H9 (cell line): ENCODE measurements around the gene EPHB2. TPM values are rescaled to one million over a fixed set of nuclear protein-coding genes. Genes with fewer than 3 reads are reported as not detected.

Source experiments
- DNase-seq: peaks from one replicate; pipeline ENCODE4 v3.0.0-alpha.2; 2017
- H2AFZ ChIP-seq: one replicate; pipeline ENCODE4 v1.6.1; 2013; ENCODE audit warnings: mild to moderate bottlenecking, low read length, control low read depth, moderate library complexity
- H2AK5ac ChIP-seq: 2 replicates; pipeline ENCODE4 v1.6.1; 2013; ENCODE audit warnings: low read length, control low read depth, mixed read lengths; ENCODE audit not compliant: insufficient read length
- H2BK120ac ChIP-seq: one replicate; pipeline ENCODE4 v1.6.1; 2013; ENCODE audit warnings: low read depth, mild to moderate bottlenecking, low read length, control low read depth, inconsistent platforms; ENCODE audit not compliant: poor library complexity, severe bottlenecking
- H2BK12ac ChIP-seq: 2 replicates; pipeline ENCODE4 v1.6.1; 2013; ENCODE audit warnings: low read length, control low read depth, mixed read lengths, low read depth; ENCODE audit not compliant: insufficient read length
- H2BK15ac ChIP-seq: 2 replicates; pipeline ENCODE4 v1.6.1; 2013; ENCODE audit warnings: low read depth, low read length, control low read depth
- H2BK20ac ChIP-seq: one replicate; pipeline ENCODE4 v1.6.1; 2013; ENCODE audit warnings: low read depth, mild to moderate bottlenecking, low read length, control low read depth, inconsistent platforms; ENCODE audit not compliant: poor library complexity, severe bottlenecking
- H2BK5ac ChIP-seq: 2 replicates; pipeline ENCODE4 v1.6.1; 2013; ENCODE audit warnings: low read length, control low read depth, mixed read lengths; ENCODE audit not compliant: insufficient read length
- H3K14ac ChIP-seq: 2 replicates; pipeline ENCODE4 v1.6.1; 2013; ENCODE audit warnings: low read length, control low read depth; ENCODE audit not compliant: insufficient read depth
- H3K18ac ChIP-seq: 2 replicates; pipeline ENCODE4 v1.6.1; 2013; ENCODE audit warnings: low read depth, mild to moderate bottlenecking, mixed read lengths, low read length, control low read depth; ENCODE audit not compliant: insufficient read length
- H3K23ac ChIP-seq: 2 replicates; pipeline ENCODE4 v1.6.1; 2013; ENCODE audit warnings: low read length, control low read depth, mixed read lengths, low read depth; ENCODE audit not compliant: insufficient read length
- H3K23me2 ChIP-seq: 2 replicates; pipeline ENCODE4 v1.6.1; 2013; ENCODE audit warnings: low read depth, mild to moderate bottlenecking, mixed read lengths, low read length, control low read depth; ENCODE audit not compliant: insufficient read length, poor library complexity, severe bottlenecking
- H3K27ac ChIP-seq: 2 replicates; pipeline ENCODE4 v1.5.1; 2013; ENCODE audit warnings: low read length, control low read depth, mixed read lengths, low read depth; ENCODE audit not compliant: insufficient read length
- H3K27me3 ChIP-seq: 2 replicates; pipeline ENCODE4 v1.6.1; 2013; ENCODE audit warnings: low read length, control low read depth, inconsistent platforms; ENCODE audit not compliant: insufficient read depth
- H3K4ac ChIP-seq: 2 replicates; pipeline ENCODE4 v1.6.1; 2013; ENCODE audit warnings: low read depth, mild to moderate bottlenecking, control low read depth, inconsistent platforms, low read length, moderate library complexity
- H3K4me1 ChIP-seq: 2 replicates; pipeline ENCODE4 v1.6.1; 2013; ENCODE audit warnings: low read length, control low read depth, inconsistent platforms; ENCODE audit not compliant: insufficient read depth
- H3K4me2 ChIP-seq: 2 replicates; pipeline ENCODE4 v1.6.1; 2013; ENCODE audit warnings: low read length, control low read depth, mixed read lengths; ENCODE audit not compliant: insufficient read length, insufficient read depth
- H3K56ac ChIP-seq: 2 replicates; pipeline ENCODE4 v1.6.1; 2013; ENCODE audit warnings: low read depth, mild to moderate bottlenecking, mixed read lengths, low read length, control low read depth; ENCODE audit not compliant: insufficient read length
- H3K79me1 ChIP-seq: 2 replicates; pipeline ENCODE4 v1.6.1; 2013; ENCODE audit warnings: low read depth, mild to moderate bottlenecking, moderate library complexity, low read length, control low read depth, inconsistent platforms; ENCODE audit not compliant: insufficient read depth, poor library complexity, severe bottlenecking
- H3K79me2 ChIP-seq: 2 replicates; pipeline ENCODE4 v1.6.1; 2013; ENCODE audit warnings: low read length, control low read depth, inconsistent platforms; ENCODE audit not compliant: insufficient read depth
- H3K9ac ChIP-seq: 2 replicates; pipeline ENCODE4 v1.6.1; 2013; ENCODE audit warnings: low read length, control low read depth, mixed read lengths; ENCODE audit not compliant: insufficient read length; ENCODE audit errors: extremely low read depth
- H3K9me3 ChIP-seq: one replicate; pipeline ENCODE4 v1.6.1; 2013; ENCODE audit warnings: low read depth, low read length, inconsistent platforms; ENCODE audit not compliant: control insufficient read depth
- H3T11ph ChIP-seq: one replicate; pipeline ENCODE4 v1.6.1; 2013; ENCODE audit warnings: mild to moderate bottlenecking, low read length, control low read depth, inconsistent platforms
- H4K20me1 ChIP-seq: one replicate; pipeline ENCODE4 v1.6.1; 2013; ENCODE audit not compliant: control insufficient read depth, insufficient read length, insufficient read depth
- H4K5ac ChIP-seq: 2 replicates; pipeline ENCODE4 v1.6.1; 2013; ENCODE audit warnings: low read depth, mild to moderate bottlenecking, mixed read lengths, low read length, control low read depth; ENCODE audit not compliant: insufficient read length
- H4K8ac ChIP-seq: replicated peaks from 2 replicates; pipeline ENCODE4 v1.6.1; 2013; ENCODE audit warnings: low read length, control low read depth, mixed read lengths, low read depth; ENCODE audit not compliant: insufficient read length
- H4K91ac ChIP-seq: 2 replicates; pipeline ENCODE4 v1.6.1; 2013; ENCODE audit warnings: low read depth, mild to moderate bottlenecking, moderate library complexity, mixed read lengths, low read length, control low read depth; ENCODE audit not compliant: insufficient read length
- H3K27ac Mint-ChIP-seq, 3 experiments: 2 replicates in 2 of 3; 3 replicates in 1 of 3; pipeline ENCODE4 v1.8.0; 2020 to 2021; ENCODE audit warnings: mixed read lengths in 3 of 3, mild to moderate bottlenecking in 1 of 3, moderate library complexity in 1 of 3
- H3K27me3 Mint-ChIP-seq: 2 replicates; pipeline ENCODE4 v1.8.0; 2021; ENCODE audit warnings: low read depth, mild to moderate bottlenecking, moderate library complexity, mixed read lengths
- H3K36me3 Mint-ChIP-seq, 3 experiments: 2 replicates in 2 of 3; 3 replicates in 1 of 3; pipeline ENCODE4 v1.8.0; 2020 to 2021; ENCODE audit warnings: low read depth in 3 of 3, mixed read lengths in 3 of 3; ENCODE audit not compliant: insufficient read depth in 1 of 3
- H3K4me1 Mint-ChIP-seq, 2 experiments: 2 replicates each; pipeline ENCODE4 v1.8.0; 2020; ENCODE audit warnings: mixed read lengths in 2 of 2
- H3K4me3 Mint-ChIP-seq, 2 experiments: 2 replicates in 1 of 2; 3 replicates in 1 of 2; pipeline ENCODE4 v1.8.0; 2020 to 2021; ENCODE audit warnings: mild to moderate bottlenecking in 2 of 2, mixed read lengths in 2 of 2, moderate library complexity in 1 of 2
- H3K9me3 Mint-ChIP-seq, 2 experiments: 2 replicates in 1 of 2; 3 replicates in 1 of 2; pipeline ENCODE4 v1.8.0; 2020; ENCODE audit warnings: mild to moderate bottlenecking in 2 of 2, mixed read lengths in 2 of 2, moderate library complexity in 1 of 2
- CTCF ChIP-seq: fragments of 200-600 bp; sonication (generic); conservative IDR thresholded peaks from 3 replicates; pipeline ENCODE4 v1.8.0; 2021; ENCODE audit warnings: antibody characterized with exemption, mild to moderate bottlenecking
- WGBS: extraction: QIAGEN DNeasy Blood & Tissue Kit; methylation state at CpG from one replicate; pipeline ENCODE4 v1.1.7; 2013; ENCODE audit warnings: missing lambda C conversion rate, low lambda C conversion rate, mixed read lengths; ENCODE audit not compliant: insufficient read length; ENCODE audit errors: extremely low coverage; 5-methylcytosine and 5-hydroxymethylcytosine counted together
- total RNA-seq: library from RNA; stranded (reverse); gene quantifications from 2 replicates; pipeline ENCODE4 v1.2.1, GENCODE V29; 2021

Gene EPHB2
- total RNA-seq, 1 experiment from 2014 or later: 9.5 TPM

GRCh38 chr1:22750685-22751051 lies 40.0 kb downstream of the EPHB2 start:
- WGBS: no CpG with 5 or more reads among the region's 1 CpG
- Mint-ChIP-seq H3K4me1 (peaks cover 8 to 29% of the 10 kb centered on the region in 2 experiments), H3K9me3 (no peaks in the 10 kb centered on the region), H3K36me3 (no peaks in the 10 kb centered on the region), H3K27ac (peak overlapping the region in 1 of 3 experiments; percentile 90; a peak in 2 of 7 replicates), H3K4me3 (no peak overlapping the region), H3K27me3 (no peaks in the 10 kb centered on the region)
- Histone ChIP-seq H3T11ph (no peak overlapping the region), H3K4ac (no peak overlapping the region), H2AK5ac (no peak overlapping the region), H3K9me3 (no peaks in the 10 kb centered on the region), H4K8ac (no peak overlapping the region), H3K14ac (no peak overlapping the region), H3K27ac (no peak overlapping the region), H4K20me1 (no peaks in the 10 kb centered on the region), H4K5ac (no peak overlapping the region), H3K56ac (no peak overlapping the region), H3K27me3 (no peaks in the 10 kb centered on the region), H3K79me1 (no peaks in the 10 kb centered on the region), H2BK12ac (no peak overlapping the region), H3K4me1 (no peaks in the 10 kb centered on the region), H3K23ac (no peak overlapping the region), H4K91ac (no peak overlapping the region), H3K23me2 (no peaks in the 10 kb centered on the region), H2BK120ac (no peak overlapping the region), H3K9ac (no peak overlapping the region), H2BK20ac (no peak overlapping the region), H3K79me2 (no peaks in the 10 kb centered on the region), H3K4me2 (no peak overlapping the region), H2BK15ac (no peak overlapping the region), H2AFZ (no peak overlapping the region), H3K18ac (no peak overlapping the region), H2BK5ac (no peak overlapping the region)
- no peak for DNase-seq
- no peak for TF ChIP-seq CTCF
